SK-N-SH (cell line): ENCODE results near the gene CENPP. TPM values are rescaled to one million over a fixed set of nuclear protein-coding genes. Genes with fewer than 3 reads are reported as not detected.

Experiments used
- CTCF ChIA-PET: fragments of 300-600, 350-600 bp; formaldehyde crosslinking; extraction: SDS; loops from one replicate; lab custom pipeline; 2021; lab: Yijun Ruan, JAX
- POLR2A ChIA-PET: fragments of 350-600 bp; sonication (Branson Sonifier 250); formaldehyde crosslinking; extraction: SDS; loops from one replicate; lab custom pipeline; 2020; ENCODE audit warnings: antibody characterized with exemption, inconsistent platforms; lab: Yijun Ruan, JAX
- DNase-seq: peaks from one replicate; pipeline ENCODE4 v3.0.0; 2012
- H2AFZ ChIP-seq: fragments of 200-600 bp; sonication (generic); 2 replicates; pipeline ENCODE4 v1.8.1; 2016; ENCODE audit warnings: antibody characterized with exemption, mild to moderate bottlenecking, low read depth
- H3F3A ChIP-seq: fragments of 200-600 bp; sonication (generic); replicated peaks from 2 replicates; pipeline ENCODE3; 2016; ENCODE audit warnings: antibody characterized with exemption, mild to moderate bottlenecking; ENCODE audit not compliant: insufficient read depth
- H3K27ac ChIP-seq, 2 experiments: fragments of 200-500 bp in 1 of 2; fragments of 200-600 bp in 1 of 2; sonication (Bioruptor generic) in 1 of 2; sonication (generic), shearing (Covaris generic) in 1 of 2; 2 replicates each; pipeline versions ENCODE4 v1.5.1 to v1.6.1; 2014 to 2016; ENCODE audit warnings: low read depth in 2 of 2, inconsistent platforms in 1 of 2, low read length in 1 of 2, mild to moderate bottlenecking in 1 of 2, mixed read lengths in 1 of 2
- H3K27me3 ChIP-seq: fragments of 200-600 bp; sonication (generic), shearing (Covaris generic); 2 replicates; pipeline ENCODE4 v1.6.1; 2016; ENCODE audit warnings: mixed run types; ENCODE audit not compliant: insufficient read depth
- H3K36me3 ChIP-seq, 2 experiments: fragments of 200-500 bp in 1 of 2; fragments of 200-600 bp in 1 of 2; sonication (Bioruptor generic) in 1 of 2; sonication (generic) in 1 of 2; replicated peaks in 1 of 2; 2 replicates each; pipeline versions ENCODE3 to v1.5.1; 2014 to 2016; ENCODE audit warnings: low read length in 1 of 2, mild to moderate bottlenecking in 1 of 2; ENCODE audit not compliant: insufficient read depth in 2 of 2, control insufficient read depth in 1 of 2
- H3K4me1 ChIP-seq, 2 experiments: fragments of 200-500 bp in 1 of 2; fragments of 200-600 bp in 1 of 2; sonication (Bioruptor generic) in 1 of 2; sonication (generic), shearing (Covaris generic) in 1 of 2; 2 replicates each; pipeline versions ENCODE4 v1.5.1 to v1.6.1; 2014 to 2016; ENCODE audit warnings: low read depth in 1 of 2, low read length in 1 of 2, mixed run types in 1 of 2; ENCODE audit not compliant: insufficient read depth in 2 of 2, control insufficient read depth in 1 of 2
- H3K4me2 ChIP-seq: fragments of 200-600 bp; sonication (generic), shearing (Covaris generic); 2 replicates; pipeline ENCODE4 v1.6.1; 2017; ENCODE audit warnings: mixed run types
- H3K4me3 ChIP-seq, 2 experiments: fragments of 200-500 bp in 1 of 2; fragments of 200-600 bp in 1 of 2; sonication (Bioruptor generic) in 1 of 2; sonication (generic), shearing (Covaris generic) in 1 of 2; 2 replicates each; pipeline versions ENCODE4 v1.5.1 to v1.8.1; 2014 to 2016; ENCODE audit warnings: low read depth in 2 of 2, inconsistent platforms in 1 of 2, low read length in 1 of 2, mild to moderate bottlenecking in 1 of 2, mixed read lengths in 1 of 2, moderate library complexity in 1 of 2
- H3K79me2 ChIP-seq: fragments of 200-600 bp; sonication (generic); 2 replicates; pipeline ENCODE4 v1.8.1; 2017; ENCODE audit warnings: mild to moderate bottlenecking; ENCODE audit not compliant: insufficient read depth
- H3K9ac ChIP-seq: fragments of 200-600 bp; sonication (generic); 2 replicates; pipeline ENCODE4 v1.6.1; 2017; ENCODE audit warnings: mixed run types
- H3K9me2 ChIP-seq: fragments of 200-600 bp; sonication (generic); 2 replicates; pipeline ENCODE4 v1.6.1; 2017; ENCODE audit warnings: mixed run types
- H3K9me3 ChIP-seq: fragments of 200-600 bp; sonication (generic); 2 replicates; pipeline ENCODE4 v1.6.1; 2017; ENCODE audit warnings: mixed run types, mild to moderate bottlenecking, moderate library complexity
- H4K20me1 ChIP-seq: fragments of 200-600 bp; sonication (generic); 2 replicates; pipeline ENCODE4 v1.6.1; 2017; ENCODE audit warnings: mild to moderate bottlenecking, mixed run types; ENCODE audit not compliant: insufficient read depth
- ELF1 ChIP-seq: IDR thresholded peaks from 2 replicates; pipeline ENCODE4 v1.4.0; 2012
- EP300 ChIP-seq, 2 experiments: IDR thresholded peaks; 2 replicates each; pipeline versions ENCODE4 v1.4.0 to v1.6.1; 2012; ENCODE audit warnings: borderline replicate concordance in 1 of 2, low read depth in 1 of 2, low read length in 1 of 2
- FOXM1 ChIP-seq: IDR thresholded peaks from 2 replicates; pipeline ENCODE4 v1.4.0; 2012; ENCODE audit warnings: low read depth, mild to moderate bottlenecking
- GABPA ChIP-seq: IDR thresholded peaks from 2 replicates; pipeline ENCODE4 v1.4.0; 2012; ENCODE audit warnings: low read depth, mild to moderate bottlenecking
- GATA2 ChIP-seq: sonication (generic); formaldehyde crosslinking; IDR thresholded peaks from 2 replicates; pipeline ENCODE4 v1.5.0; 2020; ENCODE audit warnings: mild to moderate bottlenecking, missing genetic modification reagents
- JUND ChIP-seq: IDR thresholded peaks from 2 replicates; pipeline ENCODE4 v1.4.0; 2012
- MEF2A ChIP-seq: IDR thresholded peaks from 2 replicates; pipeline ENCODE4 v1.4.0; 2012; ENCODE audit warnings: low read depth, borderline replicate concordance
- NFIC ChIP-seq: IDR thresholded peaks from 2 replicates; pipeline ENCODE4 v1.4.0; 2012; ENCODE audit warnings: borderline replicate concordance
- POLR2AphosphoS5 ChIP-seq: IDR thresholded peaks from 2 replicates; pipeline ENCODE4 v1.6.1; 2012; ENCODE audit warnings: low read depth, low read length
- RAD21 ChIP-seq: IDR thresholded peaks from 2 replicates; pipeline ENCODE4 v1.6.1; 2012; ENCODE audit warnings: mild to moderate bottlenecking, low read length
- USF2 ChIP-seq: fragments of 150-350 bp; IDR thresholded peaks from 2 replicates; pipeline ENCODE4 v1.6.1; 2017; ENCODE audit warnings: antibody characterized with exemption, low read length, low read depth, borderline replicate concordance
- WGBS: methylation state at CpG from one replicate; pipeline ENCODE4 v1.1.6; 2017; ENCODE audit warnings: low lambda C conversion rate; 5-methylcytosine and 5-hydroxymethylcytosine counted together
- polyA plus RNA-seq, 3 experiments: library from polyadenylated mRNA; depleted of rRNA; stranded (reverse); fragments of >200 nt; gene quantifications; 2 replicates each; pipeline ENCODE4 v1.2.3, GENCODE V29; 2012
- TF ChIP-seq, protein P1 (sequence below): IDR thresholded peaks from 2 replicates; pipeline ENCODE4 v1.4.0; 2012; ENCODE audit warnings: low read depth, borderline replicate concordance
- TF ChIP-seq, protein P2 (sequence below): fragments of 150-350 bp; IDR thresholded peaks from 2 replicates; pipeline ENCODE4 v1.6.1; 2016; ENCODE audit warnings: mild to moderate bottlenecking, low read depth, low read length
- TF ChIP-seq, protein P3 (sequence below): fragments of 200-600 bp; sonication (generic); IDR thresholded peaks from 2 replicates; pipeline ENCODE4 v1.6.1; 2017; ENCODE audit warnings: antibody characterized with exemption, mild to moderate bottlenecking, moderate library complexity

The CENPP gene
- polyA plus RNA-seq, 1 of the 3 experiments (the other 2 are of a cell fraction): 1.3 TPM

DNA sequence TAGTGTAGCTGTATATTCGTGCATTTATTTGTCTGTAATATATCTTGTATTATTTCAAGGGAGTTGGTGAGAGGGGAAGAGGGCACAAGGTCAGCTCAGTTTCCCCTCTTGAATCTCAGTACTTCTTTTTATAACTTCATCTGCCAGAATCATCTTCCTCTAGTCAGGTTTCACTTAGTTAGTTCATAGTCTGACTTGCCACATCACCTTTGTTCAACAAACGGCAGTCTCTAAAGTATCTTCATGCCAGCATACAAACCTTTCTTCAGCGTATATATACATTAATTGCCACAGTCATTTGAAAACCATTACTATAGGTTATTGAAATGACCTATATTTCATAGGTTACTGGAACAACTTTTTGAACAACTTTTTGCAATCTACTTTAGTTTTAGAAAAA lies 208.5 kb downstream of the CENPP start:
- H3K27me3 ChIP-seq: no peaks in the 10 kb centered on the region

More for the DNA sequence above, 208.5 kb downstream of the CENPP start:
- no peak for DNase-seq
- H3K9me3 ChIP-seq: no peaks in the 10 kb centered on the region
- no peak overlapping the region for H2AFZ ChIP-seq
- H3K4me3 ChIP-seq: no peak overlapping the region
- H3K79me2 ChIP-seq: no peaks in the 10 kb centered on the region
- H3K36me3 ChIP-seq: no peaks in the 10 kb centered on the region
- 93% methylated on average over 3 of the region's 3 CpGs for WGBS
- POLR2A ChIA-PET: no interaction called here
- TF ChIP-seq USF2 (no peak), RAD21 (no peak), EP300 (IDR thresholded peaks at IDR 0.05; ENCODE audit: borderline replicate concordance in 1 of 2, low read depth in 1 of 2, low read length in 1 of 2) (no peak), GABPA (no peak), JUND (no peak), NFIC (no peak), GATA2 (CRISPR knock-in tag) (no peak), POLR2AphosphoS5 (no peak), ELF1 (no peak), FOXM1 (no peak), MEF2A (no peak)
- TF ChIP-seq, protein P1, sequence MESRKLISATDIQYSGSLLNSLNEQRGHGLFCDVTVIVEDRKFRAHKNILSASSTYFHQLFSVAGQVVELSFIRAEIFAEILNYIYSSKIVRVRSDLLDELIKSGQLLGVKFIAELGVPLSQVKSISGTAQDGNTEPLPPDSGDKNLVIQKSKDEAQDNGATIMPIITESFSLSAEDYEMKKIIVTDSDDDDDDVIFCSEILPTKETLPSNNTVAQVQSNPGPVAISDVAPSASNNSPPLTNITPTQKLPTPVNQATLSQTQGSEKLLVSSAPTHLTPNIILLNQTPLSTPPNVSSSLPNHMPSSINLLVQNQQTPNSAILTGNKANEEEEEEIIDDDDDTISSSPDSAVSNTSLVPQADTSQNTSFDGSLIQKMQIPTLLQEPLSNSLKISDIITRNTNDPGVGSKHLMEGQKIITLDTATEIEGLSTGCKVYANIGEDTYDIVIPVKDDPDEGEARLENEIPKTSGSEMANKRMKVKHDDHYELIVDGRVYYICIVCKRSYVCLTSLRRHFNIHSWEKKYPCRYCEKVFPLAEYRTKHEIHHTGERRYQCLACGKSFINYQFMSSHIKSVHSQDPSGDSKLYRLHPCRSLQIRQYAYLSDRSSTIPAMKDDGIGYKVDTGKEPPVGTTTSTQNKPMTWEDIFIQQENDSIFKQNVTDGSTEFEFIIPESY: no peak
- TF ChIP-seq, protein P2, sequence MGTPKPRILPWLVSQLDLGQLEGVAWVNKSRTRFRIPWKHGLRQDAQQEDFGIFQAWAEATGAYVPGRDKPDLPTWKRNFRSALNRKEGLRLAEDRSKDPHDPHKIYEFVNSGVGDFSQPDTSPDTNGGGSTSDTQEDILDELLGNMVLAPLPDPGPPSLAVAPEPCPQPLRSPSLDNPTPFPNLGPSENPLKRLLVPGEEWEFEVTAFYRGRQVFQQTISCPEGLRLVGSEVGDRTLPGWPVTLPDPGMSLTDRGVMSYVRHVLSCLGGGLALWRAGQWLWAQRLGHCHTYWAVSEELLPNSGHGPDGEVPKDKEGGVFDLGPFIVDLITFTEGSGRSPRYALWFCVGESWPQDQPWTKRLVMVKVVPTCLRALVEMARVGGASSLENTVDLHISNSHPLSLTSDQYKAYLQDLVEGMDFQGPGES: no peak
- TF ChIP-seq, protein P3, sequence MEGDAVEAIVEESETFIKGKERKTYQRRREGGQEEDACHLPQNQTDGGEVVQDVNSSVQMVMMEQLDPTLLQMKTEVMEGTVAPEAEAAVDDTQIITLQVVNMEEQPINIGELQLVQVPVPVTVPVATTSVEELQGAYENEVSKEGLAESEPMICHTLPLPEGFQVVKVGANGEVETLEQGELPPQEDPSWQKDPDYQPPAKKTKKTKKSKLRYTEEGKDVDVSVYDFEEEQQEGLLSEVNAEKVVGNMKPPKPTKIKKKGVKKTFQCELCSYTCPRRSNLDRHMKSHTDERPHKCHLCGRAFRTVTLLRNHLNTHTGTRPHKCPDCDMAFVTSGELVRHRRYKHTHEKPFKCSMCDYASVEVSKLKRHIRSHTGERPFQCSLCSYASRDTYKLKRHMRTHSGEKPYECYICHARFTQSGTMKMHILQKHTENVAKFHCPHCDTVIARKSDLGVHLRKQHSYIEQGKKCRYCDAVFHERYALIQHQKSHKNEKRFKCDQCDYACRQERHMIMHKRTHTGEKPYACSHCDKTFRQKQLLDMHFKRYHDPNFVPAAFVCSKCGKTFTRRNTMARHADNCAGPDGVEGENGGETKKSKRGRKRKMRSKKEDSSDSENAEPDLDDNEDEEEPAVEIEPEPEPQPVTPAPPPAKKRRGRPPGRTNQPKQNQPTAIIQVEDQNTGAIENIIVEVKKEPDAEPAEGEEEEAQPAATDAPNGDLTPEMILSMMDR: no peak
- no peaks in the 10 kb centered on the region for H3K9me2 ChIP-seq
- H3F3A ChIP-seq: no peaks in the 10 kb centered on the region
- CTCF ChIA-PET: interaction anchor here (0.7 to 0.8 kb wide), 2 partner anchors 12 to 20 kb away, joined by 3 to 6 read pairs; no protein-coding TSS in a partner anchor
- no peak overlapping the region for H3K4me2 ChIP-seq
- no peaks in the 10 kb centered on the region for H4K20me1 ChIP-seq
- no peak overlapping the region for H3K27ac ChIP-seq
- peaks cover 0 to 4% of the 10 kb centered on the region in 2 experiments; a peak in 3 of 4 replicates for H3K4me1 ChIP-seq
- H3K9ac ChIP-seq: no peak overlapping the region
